HUES64 (cell line): ENCODE measurements around the gene NUP93.

ENCODE experiments used
- H3K27ac ChIP-seq: 2 replicates; pipeline ENCODE4 v1.7.0; 2013; ENCODE audit warnings: low read depth, low read length, inconsistent platforms
- H3K27me3 ChIP-seq: 2 replicates; pipeline ENCODE4 v1.6.1; 2013; ENCODE audit warnings: mild to moderate bottlenecking, low read length; ENCODE audit not compliant: insufficient read depth
- H3K36me3 ChIP-seq: 2 replicates; pipeline ENCODE4 v1.6.1; 2013; ENCODE audit warnings: mild to moderate bottlenecking, low read length; ENCODE audit not compliant: insufficient read depth
- H3K4me1 ChIP-seq: 2 replicates; pipeline ENCODE4 v1.6.1; 2013; ENCODE audit warnings: mild to moderate bottlenecking, low read length, moderate library complexity; ENCODE audit not compliant: insufficient read depth
- H3K4me3 ChIP-seq: 2 replicates; pipeline ENCODE4 v1.5.1; 2013; ENCODE audit warnings: mild to moderate bottlenecking, low read length, moderate library complexity
- H3K9ac ChIP-seq: 2 replicates; pipeline ENCODE4 v1.6.1; 2013; ENCODE audit warnings: mild to moderate bottlenecking, low read depth, low read length
- H3K9me3 ChIP-seq: 2 replicates; pipeline ENCODE4 v1.6.1; 2013; ENCODE audit warnings: low read depth, low read length; ENCODE audit not compliant: insufficient read depth
- WGBS: fragments of 150-250, 120-280 bp; methylation state at CpG from one replicate; pipeline ENCODE4 v1.1.7; 2013; ENCODE audit warnings: missing lambda C conversion rate; 5-methylcytosine and 5-hydroxymethylcytosine counted together

NUP93 gene

GRCh38 chr16:56690420-56691122 lies 39.4 kb upstream of the NUP93 start:
- WGBS: 95% methylated on average over 3 of the region's 4 CpGs
- 0 out of 2 replicates have a peak, but pooled peaks cover 4% of the 10 kb centered on the region for H3K9me3 ChIP-seq
- no peaks in the 10 kb centered on the region for H3K27me3 ChIP-seq
- H3K36me3 ChIP-seq: no peaks in the 10 kb centered on the region
- H3K4me3 ChIP-seq: no peak overlapping the region
- H3K9ac ChIP-seq: no peak overlapping the region
- H3K27ac ChIP-seq: no peak overlapping the region
- H3K4me1 ChIP-seq: 0 out of 2 replicates have a peak, but pooled peaks cover 6% of the 10 kb centered on the region

GRCh38 chr16:56691885-56692284 lies 38.0 kb upstream of the NUP93 start:
- H3K27me3 ChIP-seq: no peaks in the 10 kb centered on the region
- no peaks in the 10 kb centered on the region for H3K36me3 ChIP-seq
- no peak overlapping the region for H3K27ac ChIP-seq
- no peak overlapping the region for H3K9ac ChIP-seq
- H3K9me3 ChIP-seq: 0 out of 2 replicates have a peak, but pooled peaks cover 1% of the 10 kb centered on the region
- no peak overlapping the region for H3K4me3 ChIP-seq
- H3K4me1 ChIP-seq: 0 out of 2 replicates have a peak, but pooled peaks cover 6% of the 10 kb centered on the region
- WGBS: 77% methylated on average over 4 of the region's 4 CpGs

- Histone ChIP-seq H3K27me3 (no peaks in the 10 kb centered on the region), H3K36me3 (no peaks in the 10 kb centered on the region), H3K9ac (no peak overlapping the region), H3K9me3 (0 out of 2 replicates have a peak, but pooled peaks cover 3% of the 10 kb centered on the region), H3K4me1 (no peaks in the 10 kb centered on the region), H3K4me3 (no peak overlapping the region), H3K27ac (no peak overlapping the region)
- WGBS: 89% methylated on average over 1 of the region's 1 CpG
These were observed 34.7 kb upstream of the NUP93 start for GRCh38 chr16:56695246-56695645.

- Histone ChIP-seq H3K27me3 (no peaks in the 10 kb centered on the region), H3K4me3 (no peak overlapping the region), H3K4me1 (peaks cover 6% of the 10 kb centered on the region; the same call in 1 of the 2 replicates), H3K36me3 (no peaks in the 10 kb centered on the region), H3K9me3 (0 out of 2 replicates have a peak, but pooled peaks cover 3% of the 10 kb centered on the region), H3K27ac (no peak overlapping the region), H3K9ac (no peak overlapping the region)
- 94% methylated on average over 5 of the region's 5 CpGs for WGBS
These were observed 32.3 kb upstream of the NUP93 start for GRCh38 chr16:56697456-56698155.

GRCh38 chr16:56700195-56700594 lies 29.7 kb upstream of the NUP93 start:
- no peak overlapping the region for H3K27ac ChIP-seq
- WGBS: no CpG with 5 or more reads among the region's 1 CpG
- H3K27me3 ChIP-seq: no peaks in the 10 kb centered on the region
- peaks cover 6% of the 10 kb centered on the region; the same call in 1 of the 2 replicates for H3K4me1 ChIP-seq
- no peaks in the 10 kb centered on the region for H3K36me3 ChIP-seq
- H3K9me3 ChIP-seq: 0 out of 2 replicates have a peak, but pooled peaks cover 3% of the 10 kb centered on the region
- H3K4me3 ChIP-seq: no peak overlapping the region
- H3K9ac ChIP-seq: no peak overlapping the region

GRCh38 chr16:56700631-56701030 lies 29.3 kb upstream of the NUP93 start:
- H3K36me3 ChIP-seq: no peaks in the 10 kb centered on the region
- H3K4me3 ChIP-seq: no peak overlapping the region
- no peaks in the 10 kb centered on the region for H3K27me3 ChIP-seq
- 0 out of 2 replicates have a peak, but pooled peaks cover 3% of the 10 kb centered on the region for H3K9me3 ChIP-seq
- H3K27ac ChIP-seq: no peak overlapping the region
- no peak overlapping the region for H3K9ac ChIP-seq
- H3K4me1 ChIP-seq: peaks cover 6% of the 10 kb centered on the region; the same call in 1 of the 2 replicates
- 93% methylated on average over 1 of the region's 1 CpG for WGBS

GRCh38 chr16:56701534-56701933 lies 28.4 kb upstream of the NUP93 start:
- Histone ChIP-seq H3K9ac (no peak overlapping the region), H3K36me3 (no peaks in the 10 kb centered on the region), H3K4me3 (no peak overlapping the region), H3K4me1 (peaks cover 6% of the 10 kb centered on the region; the same call in 1 of the 2 replicates), H3K27me3 (no peaks in the 10 kb centered on the region), H3K9me3 (0 out of 2 replicates have a peak, but pooled peaks cover 3% of the 10 kb centered on the region), H3K27ac (no peak overlapping the region)
- whole genome bisulfite sequencing: 75% methylated on average over 7 of the region's 7 CpGs

GRCh38 chr16:56702836-56703235 lies 27.1 kb upstream of the NUP93 start:
- H3K4me3 ChIP-seq: no peak overlapping the region
- H3K4me1 ChIP-seq: peaks cover 6% of the 10 kb centered on the region; the same call in 1 of the 2 replicates
- no peaks in the 10 kb centered on the region for H3K36me3 ChIP-seq
- no peaks in the 10 kb centered on the region for H3K27me3 ChIP-seq
- no peak overlapping the region for H3K27ac ChIP-seq
- no peaks in the 10 kb centered on the region for H3K9me3 ChIP-seq
- no peak overlapping the region for H3K9ac ChIP-seq
- WGBS: 93% methylated on average over 4 of the region's 5 CpGs

- H3K9ac ChIP-seq: no peak overlapping the region
- 84% methylated on average over 13 of the region's 13 CpGs for WGBS
- no peaks in the 10 kb centered on the region for H3K9me3 ChIP-seq
- no peaks in the 10 kb centered on the region; the same call in 1 of the 2 replicates for H3K27me3 ChIP-seq
- H3K36me3 ChIP-seq: no peaks in the 10 kb centered on the region
- H3K4me3 ChIP-seq: no peak overlapping the region
- no peaks in the 10 kb centered on the region for H3K4me1 ChIP-seq
- H3K27ac ChIP-seq: no peak overlapping the region
These were observed 21.1 kb upstream of the NUP93 start for GRCh38 chr16:56708525-56709442.

GRCh38 chr16:56709443-56710040 lies 20.4 kb upstream of the NUP93 start:
- Histone ChIP-seq H3K27ac (no peak overlapping the region), H3K27me3 (no peaks in the 10 kb centered on the region; the same call in 1 of the 2 replicates), H3K4me3 (no peak overlapping the region), H3K9me3 (no peaks in the 10 kb centered on the region), H3K4me1 (no peaks in the 10 kb centered on the region), H3K9ac (no peak overlapping the region), H3K36me3 (no peaks in the 10 kb centered on the region)
- 81% methylated on average over 4 of the region's 4 CpGs for WGBS
